Mucosa of descending colon (tissue), 3 donors: ENCODE results near the gene WNT9A. TPM values are rescaled to one million over a fixed set of nuclear protein-coding genes. Genes with fewer than 3 reads are reported as not detected.
A peak's percentile ranks its signal among the peaks of the same experiment; 100 is the strongest.

Experiments
- ATAC-seq: fragments of 200-7000 bp; cut with Tn5 transposase; one replicate; pipeline ENCODE4 v1.9.1; 2020; ENCODE audit warnings: mild to moderate bottlenecking, moderate library complexity
- DNase-seq, 3 donors: peaks; one replicate each; pipeline ENCODE4 v3.0.0-alpha.2; 2020
- H3K36me3 ChIP-seq: fragments of 200-600 bp; one replicate; pipeline ENCODE4 v1.8.0; 2021; ENCODE audit warnings: low read depth, mild to moderate bottlenecking
- H3K4me1 ChIP-seq: fragments of 200-600 bp; one replicate; pipeline ENCODE4 v1.8.0; 2021; ENCODE audit warnings: low read depth, mild to moderate bottlenecking
- H3K4me3 ChIP-seq: fragments of 200-600 bp; one replicate; pipeline ENCODE4 v1.8.0; 2021; ENCODE audit warnings: mild to moderate bottlenecking
- H3K9me3 ChIP-seq: fragments of 200-600 bp; one replicate; pipeline ENCODE4 v1.8.0; 2021; ENCODE audit warnings: mild to moderate bottlenecking
- intact Hi-C, 2 donors: fragments of 100-400 bp; cut with DNase I in 1 of 2; cut with micrococcal nuclease in 1 of 2; formaldehyde crosslinking; loops; one replicate each; pipeline versions ENCODE4 v1.11.0 to v1.11.1; 2022; cut with DNase I, micrococcal nuclease
- total RNA-seq, 3 donors: library from RNA; stranded (reverse); fragmentation: NEBNext Ultra II Directional in 2 of 3; extraction: Animal tissue kit (Norgen Biotek cat#: 25700) in 2 of 3; gene quantifications; one replicate each; pipeline versions ENCODE4 v1.2.1 to v1.2.4, GENCODE V29; 2021 to 2023
- TF ChIP-seq, protein P1 (sequence below): fragments of 200-600 bp; IDR thresholded peaks from one replicate; pipeline ENCODE4 v1.8.0; 2022; ENCODE audit warnings: antibody characterized with exemption, mild to moderate bottlenecking
- donor health status: DM: no; HTN: no; CAD: no; lungs with moderate emphysema.
- donor health status: DM: no; HTN: no; CAD: no.
- donor health status: DM: no; HTN: yes; CAD: no.

The WNT9A gene
- total RNA-seq, 3 donors from 2014 or later, result 1.7 to 12.7 (median 2.4) TPM

DNA sequence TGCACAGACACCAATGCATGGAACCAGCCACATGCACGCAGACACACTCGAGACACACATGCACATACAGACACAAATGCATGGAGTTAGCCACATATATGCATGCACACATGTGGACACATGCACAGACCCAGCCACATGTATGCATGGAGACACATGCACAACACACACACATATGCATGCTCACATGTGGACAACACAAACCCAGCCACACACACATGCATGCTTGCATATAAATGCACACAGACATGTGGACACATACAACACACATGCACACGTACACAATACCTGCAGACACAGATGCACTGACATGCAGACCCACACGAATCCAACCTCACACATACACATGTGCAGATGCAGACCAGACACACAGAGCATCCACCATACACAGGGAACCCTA is 31.1 kb downstream of the WNT9A start:
- Histone ChIP-seq H3K4me1 (no peaks in the 10 kb centered on the region), H3K36me3 (no peaks in the 10 kb centered on the region), H3K9me3 (no peaks in the 10 kb centered on the region), H3K4me3 (no peak overlapping the region)
- no peak for DNase-seq
- TF ChIP-seq, protein P1, sequence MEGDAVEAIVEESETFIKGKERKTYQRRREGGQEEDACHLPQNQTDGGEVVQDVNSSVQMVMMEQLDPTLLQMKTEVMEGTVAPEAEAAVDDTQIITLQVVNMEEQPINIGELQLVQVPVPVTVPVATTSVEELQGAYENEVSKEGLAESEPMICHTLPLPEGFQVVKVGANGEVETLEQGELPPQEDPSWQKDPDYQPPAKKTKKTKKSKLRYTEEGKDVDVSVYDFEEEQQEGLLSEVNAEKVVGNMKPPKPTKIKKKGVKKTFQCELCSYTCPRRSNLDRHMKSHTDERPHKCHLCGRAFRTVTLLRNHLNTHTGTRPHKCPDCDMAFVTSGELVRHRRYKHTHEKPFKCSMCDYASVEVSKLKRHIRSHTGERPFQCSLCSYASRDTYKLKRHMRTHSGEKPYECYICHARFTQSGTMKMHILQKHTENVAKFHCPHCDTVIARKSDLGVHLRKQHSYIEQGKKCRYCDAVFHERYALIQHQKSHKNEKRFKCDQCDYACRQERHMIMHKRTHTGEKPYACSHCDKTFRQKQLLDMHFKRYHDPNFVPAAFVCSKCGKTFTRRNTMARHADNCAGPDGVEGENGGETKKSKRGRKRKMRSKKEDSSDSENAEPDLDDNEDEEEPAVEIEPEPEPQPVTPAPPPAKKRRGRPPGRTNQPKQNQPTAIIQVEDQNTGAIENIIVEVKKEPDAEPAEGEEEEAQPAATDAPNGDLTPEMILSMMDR, result no peak
- ATAC-seq, result no peak
- intact Hi-C loops, result no loop called here

DNA sequence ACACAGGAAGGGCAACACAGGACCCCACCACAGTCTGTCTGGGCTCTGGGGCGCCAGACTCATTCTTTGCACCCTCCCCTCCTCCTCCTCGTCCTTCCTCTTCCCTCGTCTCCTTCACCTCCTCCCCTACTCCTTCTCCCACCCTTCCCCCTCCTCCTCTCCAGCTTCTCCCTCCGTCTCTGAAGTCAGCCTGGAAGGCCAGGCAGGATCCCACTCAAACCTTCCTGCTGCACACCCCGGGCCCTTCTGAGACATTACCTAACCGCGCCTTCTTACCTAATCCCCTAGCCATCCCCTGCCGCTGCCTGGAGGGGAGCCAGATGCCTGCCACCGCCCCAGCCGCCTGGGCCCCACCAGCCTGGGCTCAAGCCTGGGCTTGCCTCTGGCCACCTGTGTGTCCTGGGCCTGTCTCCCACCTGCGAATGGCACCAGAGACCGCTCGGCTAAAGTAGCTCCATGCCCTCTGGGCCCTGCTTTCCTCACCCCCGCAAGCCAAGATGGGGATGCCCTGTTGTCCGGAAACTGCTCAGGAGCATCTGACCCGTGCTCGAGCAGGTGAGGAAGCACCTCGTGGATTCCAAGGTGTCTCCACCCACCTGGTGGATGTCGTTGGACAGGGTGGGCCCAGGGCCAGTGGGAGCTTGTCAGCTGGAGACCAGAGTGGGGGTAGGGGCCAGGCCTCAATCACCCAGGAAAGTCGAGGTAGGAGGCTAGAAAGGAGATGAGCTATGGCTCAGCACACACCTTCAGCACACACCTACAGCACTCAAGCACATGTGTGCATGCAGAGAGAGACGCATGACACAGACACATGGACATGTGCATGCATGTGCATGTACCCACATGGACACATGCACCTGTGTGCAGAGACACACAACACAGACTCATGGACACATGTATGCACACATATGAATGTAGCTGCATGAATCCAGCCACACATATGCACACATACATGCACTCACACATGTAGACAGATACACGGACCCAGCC is 31.9 kb downstream of the WNT9A start:
- ATAC-seq (no peak), DNase-seq (peak in 1 of 3 donors; percentile 26)
- TF ChIP-seq, protein P1, result no peak
- no peaks in the 10 kb centered on the region for H3K4me1 ChIP-seq
- no peaks in the 10 kb centered on the region for H3K36me3 ChIP-seq
- no peaks in the 10 kb centered on the region for H3K9me3 ChIP-seq
- intact Hi-C loops, result no loop called here
- H3K4me3 ChIP-seq, result no peak overlapping the region

DNA sequence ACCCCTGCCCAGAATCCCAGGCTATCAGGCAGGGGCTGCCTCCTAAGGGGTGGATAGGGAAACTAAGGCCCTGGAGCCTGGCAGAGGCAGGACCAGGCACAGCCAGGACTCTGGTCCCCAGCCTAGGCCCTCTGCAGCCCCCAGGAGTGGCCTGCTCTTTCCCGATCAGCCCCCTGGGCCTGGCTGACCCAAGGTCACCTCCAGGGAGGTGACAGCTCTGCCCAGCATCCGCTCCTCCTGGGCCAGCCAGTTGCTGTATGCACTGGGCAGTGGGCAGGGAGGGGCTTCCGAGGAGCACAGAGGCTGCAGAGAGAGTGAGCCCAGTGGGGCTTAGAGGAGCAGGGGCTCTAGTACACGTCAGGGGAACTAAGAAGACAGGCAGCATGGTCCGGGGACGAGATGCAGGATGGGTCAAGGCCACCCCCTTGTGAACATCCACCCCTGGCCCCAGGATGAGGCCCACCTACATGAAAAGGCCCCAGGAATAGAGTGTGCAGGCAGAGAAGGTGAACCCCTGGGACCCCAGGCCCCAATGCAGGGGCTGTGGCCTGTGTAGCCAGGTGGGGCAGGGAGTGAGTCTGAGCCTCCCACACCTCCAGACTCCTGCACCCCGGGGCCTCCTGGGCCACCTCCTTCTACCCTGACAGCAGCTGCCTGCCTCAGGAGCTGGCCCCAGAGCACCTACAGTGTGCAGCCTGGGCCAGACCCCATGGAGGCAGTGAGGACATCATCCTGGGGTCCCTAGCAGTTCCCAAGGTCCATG is 32.8 kb downstream of the WNT9A start:
- intact Hi-C loops, result no loop called here
- peak in 1 of 3 donors; percentile 22 for DNase-seq
- no peak for ATAC-seq
- Histone ChIP-seq H3K4me1 (no peaks in the 10 kb centered on the region), H3K9me3 (no peaks in the 10 kb centered on the region), H3K4me3 (no peak overlapping the region), H3K36me3 (no peaks in the 10 kb centered on the region)
- TF ChIP-seq, protein P1, result no peak

DNA sequence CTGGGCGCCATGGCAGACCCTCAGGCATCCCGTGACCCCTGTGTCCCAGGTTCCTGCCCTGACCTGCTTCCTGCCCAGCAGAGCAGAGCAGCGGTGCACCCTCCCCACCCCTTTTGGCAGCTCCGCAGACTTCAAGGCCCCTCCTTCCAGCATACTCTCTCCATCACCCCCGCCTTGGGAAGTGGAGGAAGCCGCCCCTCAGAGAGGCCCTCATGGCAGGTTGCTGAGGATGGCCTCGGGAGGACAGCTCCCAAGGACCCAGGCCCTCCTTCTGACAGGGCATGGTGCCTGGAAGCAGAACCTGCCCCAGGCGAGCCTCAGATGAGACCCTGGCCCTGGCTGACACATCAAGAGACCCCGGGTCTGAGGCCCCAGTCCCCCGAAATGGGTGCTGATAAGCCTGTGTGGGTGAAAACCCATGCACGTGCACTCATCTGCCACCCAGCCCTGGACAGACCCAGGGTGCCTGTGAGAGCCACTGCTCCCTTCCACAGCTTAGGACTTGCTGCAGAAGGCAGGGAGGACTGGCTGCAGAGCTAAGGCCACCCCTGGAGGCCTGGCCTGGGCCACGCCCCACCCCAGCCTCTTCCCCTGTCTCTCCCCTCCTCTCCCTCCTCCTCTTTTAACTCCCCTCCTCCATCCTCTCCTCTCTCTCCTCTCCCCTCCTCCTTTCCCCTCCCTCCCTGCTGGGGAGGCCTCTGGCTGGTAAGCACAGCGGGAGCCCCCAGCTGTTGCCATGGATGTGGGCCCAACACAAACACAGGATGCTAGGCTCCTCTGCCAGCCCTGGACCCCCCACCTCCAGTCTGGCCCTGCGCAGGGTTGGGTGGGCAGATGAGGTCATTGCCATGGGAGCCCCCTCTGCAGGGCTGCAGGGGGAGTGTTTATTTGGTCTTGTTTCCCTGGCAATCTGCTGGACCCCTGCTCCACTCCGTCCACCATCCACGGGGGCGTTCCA is 33.7 kb downstream of the WNT9A start:
- Histone ChIP-seq H3K4me1 (no peaks in the 10 kb centered on the region), H3K4me3 (no peak overlapping the region), H3K36me3 (no peaks in the 10 kb centered on the region), H3K9me3 (no peaks in the 10 kb centered on the region)
- ATAC-seq (peak; percentile 17), DNase-seq (peak in 1 of 3 donors; percentile 25)
- intact Hi-C loops, result no loop called here
- TF ChIP-seq, protein P1, result no peak

DNA sequence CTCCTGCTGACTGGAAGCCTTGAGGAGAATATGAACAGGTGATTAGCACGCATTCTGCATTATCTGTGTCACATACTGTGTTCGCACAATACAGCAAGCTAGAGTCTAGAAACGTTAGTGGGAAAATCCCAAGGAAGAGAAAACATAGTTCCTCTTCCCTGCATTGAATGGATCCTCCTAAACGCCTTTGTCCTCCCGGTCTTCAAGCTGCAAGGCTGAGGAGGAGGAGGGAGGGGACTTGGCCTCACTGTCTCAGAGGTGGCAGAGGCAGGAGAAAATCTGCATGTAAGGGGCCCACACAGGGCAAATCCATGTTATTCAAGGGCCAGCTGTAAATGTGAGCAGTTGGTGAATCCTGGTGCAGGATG is 34.4 kb downstream of the WNT9A start:
- Histone ChIP-seq H3K9me3 (no peaks in the 10 kb centered on the region), H3K4me1 (no peaks in the 10 kb centered on the region), H3K36me3 (no peaks in the 10 kb centered on the region), H3K4me3 (no peak overlapping the region)
- intact Hi-C loops, result no loop called here
- ATAC-seq, result no peak
- TF ChIP-seq, protein P1, result no peak
- DNase-seq, result no peak
